ENCODE measurements around the gene E4F1. TPM values are rescaled to one million over a fixed set of nuclear protein-coding genes. Genes with fewer than 3 reads are reported as not detected.

Gene E4F1
- total and polyA plus RNA-seq, 2 donors (not counting 3 experiments of a cell fraction or from before 2014, with no cell fraction given): 28.6 to 32.7 TPM

DNA sequence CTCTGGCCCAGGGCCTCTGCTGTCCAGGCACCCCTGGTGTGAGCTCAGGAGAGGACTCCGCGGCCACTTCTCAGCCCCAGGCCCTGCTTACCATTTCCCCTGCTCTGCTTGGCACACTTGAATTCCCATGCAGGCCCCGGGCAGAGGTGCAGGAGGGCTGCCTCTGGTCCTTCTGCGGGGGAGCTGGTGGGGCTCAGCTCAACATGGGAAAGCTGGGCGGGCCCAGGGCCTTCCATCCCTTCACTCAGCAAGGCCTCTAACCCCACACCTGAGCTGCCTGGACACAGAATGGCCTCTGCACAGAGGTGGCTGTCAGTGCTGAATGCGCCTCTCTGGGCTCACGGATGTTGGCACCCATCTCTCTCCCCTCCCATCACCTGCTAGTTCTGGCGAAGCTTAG, 57.1 kb downstream of the E4F1 start:
- intact Hi-C loops (cut with micrococcal nuclease): no loop called here
- Histone ChIP-seq H3K9ac (replicated peaks; ENCODE audit: extremely low read depth, insufficient read depth, low read length) (no peak overlapping the region), H3K4me3 (replicated peaks in 1 of 3; ENCODE audit: insufficient read depth in 1 of 3, low read depth in 1 of 3, low read length in 3 of 3) (no peak overlapping the region), H3K36me3 (ENCODE audit: control insufficient read depth in 2 of 2, extremely low read depth in 1 of 2, insufficient read depth in 2 of 2, low read length in 2 of 2) (peaks cover 0 to 8% of the 10 kb centered on the region in 2 experiments), H3K4me1 (ENCODE audit: control insufficient read depth, extremely low read depth, insufficient read depth, low read length) (no peaks in the 10 kb centered on the region), H3K79me2 (ENCODE audit: control insufficient read depth, insufficient read depth, low read length) (no peaks in the 10 kb centered on the region), H2AFZ (ENCODE audit: low read depth, low read length) (no peak overlapping the region), H3K27ac (ENCODE audit: insufficient read depth, low read depth, low read length) (no peak overlapping the region), H3K9me3 (replicated peaks; ENCODE audit: control insufficient read depth, insufficient read depth, low read length) (no peaks in the 10 kb centered on the region), H3K9me1 (replicated peaks; ENCODE audit: control insufficient read depth, extremely low read depth, insufficient read depth, low read length) (no peaks in the 10 kb centered on the region), H4K20me1 (replicated peaks; ENCODE audit: control insufficient read depth, extremely low read depth, insufficient read depth, low read length) (no peaks in the 10 kb centered on the region), H3K4me2 (ENCODE audit: insufficient read depth, low read length) (no peak overlapping the region), H3K27me3 (ENCODE audit: control insufficient read depth in 2 of 2, insufficient read depth in 2 of 2, low read length in 2 of 2) (no peaks in the 10 kb centered on the region)
- dilution Hi-C loops (cut with MboI; ENCODE audit: extremely low pct_ligation_motif_present, low sequenced_read_pairs): no loop called here
- TF ChIP-seq JUN (IDR thresholded peaks at IDR 0.05; ENCODE audit: borderline replicate concordance, insufficient read depth, insufficient read length, low read depth) (no peak), POLR2A (IDR thresholded peaks at IDR 0.05; ENCODE audit: low read depth, low read length) (no peak), GATA2 (IDR thresholded peaks at IDR 0.05; ENCODE audit: insufficient read depth, insufficient read length, low read depth, low read length) (no peak), MAX (IDR thresholded peaks at IDR 0.05; ENCODE audit: insufficient read depth, insufficient read length) (no peak), CTCF (IDR thresholded peaks at IDR 0.05; ENCODE audit: extremely low read depth in 1 of 2, insufficient read depth in 1 of 2, low read depth in 1 of 2, low read length in 2 of 2) (no peak), POLR2AphosphoS5 (IDR thresholded peaks at IDR 0.05; ENCODE audit: insufficient read depth, low read depth, low read length) (no peak), FOS (IDR thresholded peaks at IDR 0.05; ENCODE audit: borderline replicate concordance, insufficient read depth, low read length) (no peak), MYC (IDR thresholded peaks at IDR 0.05; ENCODE audit: low read depth, low read length) (no peak), EZH2 (IDR thresholded peaks at IDR 0.05; ENCODE audit: borderline replicate concordance, low read depth, low read length, severe bottlenecking) (no peak)
- DNase-seq (ENCODE audit: low read depth, low spot score): no peak
- CTCF ChIA-PET: interaction anchor here (1.0 kb wide), 1 partner anchor 9 kb away, joined by 3 read pairs; no protein-coding TSS in a partner anchor
- no TSS peak for BruUV-seq (replicated peaks)
- POLR2A ChIA-PET: no interaction called here
- FAIRE-seq: no peak

All from endothelial cell of umbilical vein (primary cell).